Activated CD8-positive, alpha-beta memory T cell treated with anti-CD3 and anti-CD28 coated beads for 36 hours (primary cell): Measurements from ENCODE around the gene SLC5A2. TPM values are rescaled to one million over a fixed set of nuclear protein-coding genes. Genes with fewer than 3 reads are reported as not detected.
"Not testable (repeated sequence)": the region's sequence is repeated elsewhere in the genome, so short reads cannot be mapped to it uniquely, and the experiment has no call there.

Experiments
- CTCF ChIA-PET: fragments of 350-600 bp; sonication (Branson Sonifier 250); formaldehyde crosslinking; loops from one replicate; lab custom pipeline; 2021; ENCODE audit warnings: antibody characterized with exemption; lab: Charles Lee
- POLR2A ChIA-PET: fragments of 350-600 bp; sonication (Branson Sonifier 250); formaldehyde crosslinking; loops from one replicate; lab custom pipeline; 2021; ENCODE audit warnings: antibody characterized with exemption; lab: Charles Lee
- total RNA-seq, 2 experiments: library from RNA; stranded (reverse); gene quantifications; one replicate each; pipeline ENCODE4 v1.2.3, GENCODE V29; 2021

The SLC5A2 gene
- total RNA-seq, 2 experiments from 2014 or later, result not detected

DNA sequence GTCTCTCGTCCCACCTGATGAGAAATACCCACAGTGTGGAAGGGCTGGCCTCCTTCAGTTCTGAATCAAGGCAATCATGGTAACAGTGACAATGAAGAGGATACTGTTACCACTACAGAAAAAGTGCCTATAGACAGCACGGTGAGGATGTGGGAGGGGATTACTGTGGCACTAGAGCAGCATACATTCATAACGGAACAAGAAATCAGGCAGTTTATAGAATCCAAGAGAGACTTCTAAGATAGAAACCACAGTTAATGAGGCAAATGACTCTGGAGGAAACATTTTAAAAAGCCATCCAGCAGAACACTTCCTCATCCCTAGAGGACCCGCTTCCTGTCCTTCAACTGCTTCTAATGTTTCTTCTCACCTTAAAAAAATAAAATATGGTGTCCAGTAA, 22.6 kb downstream of the SLC5A2 start:
- CTCF ChIA-PET, result no interaction called here
- POLR2A ChIA-PET, result no interaction called here

DNA sequence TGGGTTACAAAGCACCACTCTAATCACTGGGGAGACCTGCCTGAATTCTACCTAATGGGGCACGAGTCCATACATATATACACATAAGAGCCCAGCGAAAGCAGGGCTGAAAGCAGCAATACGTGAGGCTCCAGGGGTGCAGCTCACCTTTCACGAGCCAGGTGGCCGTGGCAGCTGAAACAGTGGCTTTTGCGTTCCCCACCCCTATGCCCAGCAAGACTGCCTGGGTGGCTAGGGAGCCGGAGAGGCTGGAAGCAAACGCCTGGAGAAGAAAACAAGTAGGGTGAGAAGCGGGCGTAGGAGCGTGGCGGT, 24.6 kb downstream of the SLC5A2 start:
- ChIA-PET CTCF (interaction anchor here (1.3 kb wide), 1 partner anchor 207 kb away, joined by 6 read pairs; no protein-coding TSS in a partner anchor), POLR2A (interaction anchor here (0.6 to 2.5 kb wide), 6 partner anchors 9 to 328 kb away, joined by 3 to 11 read pairs (median 3); partner anchors contain the start of genes ARMC5 and FUS)

DNA sequence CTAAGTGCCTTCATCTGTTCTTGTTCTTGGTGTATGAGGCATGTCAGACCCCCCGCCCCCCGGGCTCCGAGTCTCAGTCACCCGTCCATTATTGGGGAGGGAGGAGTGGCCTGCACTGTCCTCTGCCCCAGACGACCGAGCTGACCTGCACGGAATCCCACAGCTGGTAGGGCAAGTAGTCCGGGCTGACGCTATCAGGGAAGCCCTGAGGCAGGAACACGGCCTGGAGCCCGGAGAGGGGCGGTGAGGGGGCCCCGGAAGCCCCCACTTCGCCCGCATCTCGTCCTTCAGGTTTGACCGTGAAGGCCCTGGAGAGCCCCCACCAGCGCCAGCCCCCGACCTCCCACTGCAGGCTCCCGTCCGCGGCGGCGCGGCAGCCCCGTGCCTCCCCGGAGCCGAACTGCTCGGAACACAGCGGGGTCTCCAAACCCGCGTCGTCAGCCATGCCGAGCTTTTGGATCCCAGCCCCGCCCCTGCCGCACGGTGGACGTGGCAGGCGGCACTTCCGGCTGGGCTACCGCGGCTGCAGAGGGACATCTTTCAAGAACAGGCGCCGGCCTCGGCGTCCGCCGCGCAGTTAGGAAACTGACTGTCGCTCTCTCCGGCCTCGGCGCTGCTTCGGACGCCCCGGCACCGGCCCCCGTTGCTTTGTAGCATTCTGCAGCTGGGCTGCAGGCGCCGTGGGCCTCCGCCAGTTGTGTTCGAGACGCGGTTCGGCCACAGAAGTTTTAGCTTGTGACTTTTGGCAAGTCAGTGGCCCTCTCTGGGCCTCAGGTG, 25.2 kb downstream of the SLC5A2 start, which contains the start of gene RUSF1:
Gene RUSF1 (minus strand): TSS at position 463 of the 777 bp plus-strand sequence. CDS start 18 bp downstream, at position 445.
- CTCF ChIA-PET, result interaction anchor here (0.7 to 1.3 kb wide), 3 partner anchors 20 to 206 kb away, joined by 3 to 6 read pairs (median 3); no protein-coding TSS in a partner anchor

DNA sequence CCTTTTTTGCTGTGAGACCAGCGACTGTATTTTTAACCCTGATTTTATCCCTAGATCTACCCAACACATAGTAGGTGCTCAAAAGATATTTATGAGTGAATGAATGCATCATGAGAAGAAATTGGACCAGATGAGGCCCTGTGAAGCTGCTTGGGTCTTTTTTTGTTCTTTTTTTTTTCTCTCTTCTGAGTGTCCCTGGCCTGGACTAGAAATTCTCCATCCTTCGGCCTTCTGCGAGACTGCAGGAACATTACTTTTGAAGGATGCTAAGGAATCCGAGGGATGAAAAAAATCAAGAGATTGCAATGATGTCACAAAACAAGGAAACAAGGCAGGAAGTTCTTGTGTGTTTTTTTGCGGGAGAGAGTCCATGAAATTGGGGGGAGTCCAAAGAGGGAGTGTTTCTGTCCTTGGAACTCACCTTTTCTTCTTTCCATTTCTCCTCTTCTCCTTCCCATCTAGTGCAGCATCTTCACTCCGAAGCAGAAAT, 25.8 kb downstream of the SLC5A2 start:
- POLR2A ChIA-PET, result interaction anchor here (0.7 to 2.5 kb wide), 3 partner anchors 20 to 365 kb away, joined by 3 to 11 read pairs (median 4); partner anchors contain the start of genes ARMC5 and ZNF267
- CTCF ChIA-PET, result interaction anchor here (0.9 to 1.3 kb wide), 2 partner anchors 48 to 206 kb away, joined by 3 to 6 read pairs; no protein-coding TSS in a partner anchor

More for the DNA sequence above, 25.2 kb downstream of the SLC5A2 start, which contains the start of gene RUSF1:
- POLR2A ChIA-PET, result interaction anchor here (0.6 to 2.5 kb wide), 6 partner anchors 9 to 365 kb away, joined by 3 to 11 read pairs (median 3); partner anchors contain the start of genes ARMC5 and ZNF267

DNA sequence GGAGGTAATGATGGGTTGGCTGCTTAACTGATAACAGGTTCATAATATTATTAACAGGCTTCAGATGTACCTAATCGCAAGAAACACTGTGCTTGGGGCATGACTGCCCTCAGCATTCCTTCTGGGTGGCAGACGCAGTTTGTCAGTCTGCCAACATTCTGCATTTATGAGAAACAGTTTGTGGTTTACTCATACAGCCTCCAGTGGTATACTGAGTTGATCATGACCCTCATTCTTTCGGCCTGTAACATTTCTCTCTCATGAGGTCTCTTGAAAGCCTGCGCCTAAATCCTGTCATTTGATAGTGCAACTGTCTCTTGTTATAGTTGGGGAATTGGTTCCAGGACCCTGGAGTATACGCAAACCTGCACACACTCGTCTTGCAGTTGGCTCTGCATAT, 30.2 kb downstream of the SLC5A2 start:
- ChIA-PET POLR2A (no interaction called here), CTCF (no interaction called here)

DNA sequence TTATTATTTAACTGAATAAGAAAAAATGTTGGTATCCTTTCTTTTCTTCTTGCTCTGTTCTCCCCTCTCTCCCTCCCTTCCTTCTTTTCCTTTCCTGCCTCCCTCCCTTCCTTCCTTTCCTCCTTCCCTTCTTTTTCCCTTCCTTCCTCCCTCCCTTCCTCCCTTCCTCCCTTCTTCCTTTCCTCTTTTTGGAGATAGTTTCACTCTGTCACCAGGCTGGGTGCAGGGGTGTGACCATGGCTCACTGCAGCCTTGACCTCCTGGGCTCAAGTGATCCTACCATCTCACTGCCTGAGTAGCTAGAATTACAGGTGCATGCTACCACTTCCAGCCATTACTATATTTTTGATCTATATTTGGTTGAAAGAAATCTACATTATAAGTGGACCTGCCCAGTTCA, 31.0 kb downstream of the SLC5A2 start:
- CTCF ChIA-PET, result no interaction called here
- POLR2A ChIA-PET, result no interaction called here

DNA sequence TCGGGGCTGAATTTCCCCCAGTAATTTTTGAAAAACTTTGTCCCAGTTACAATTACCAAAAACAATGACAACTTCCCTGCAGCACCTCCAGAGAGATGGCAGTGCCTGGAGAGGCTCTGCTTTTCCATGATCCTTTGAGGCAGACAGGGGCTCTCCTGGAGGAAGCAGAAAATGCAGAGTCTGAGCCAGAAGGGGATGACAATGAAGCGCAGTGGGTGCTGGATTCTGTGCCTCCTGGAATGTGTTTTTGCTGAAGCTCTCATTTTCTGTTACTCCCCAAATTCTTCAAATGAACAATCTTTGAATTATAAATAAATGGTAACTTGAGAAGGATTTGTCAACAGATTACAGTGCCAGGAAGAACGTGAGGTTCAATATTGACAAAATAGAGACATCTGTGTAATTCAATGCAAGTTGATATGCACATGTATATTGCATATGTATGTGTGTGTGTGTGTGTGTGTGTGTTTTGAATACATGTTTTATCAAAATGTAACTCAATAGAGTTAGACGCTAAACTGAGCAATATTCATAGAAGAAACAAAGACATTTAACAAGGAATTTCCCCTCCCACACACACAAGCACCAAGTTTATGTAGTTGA, 35.0 kb downstream of the SLC5A2 start:
- ChIA-PET CTCF (no interaction called here), POLR2A (no interaction called here)

DNA sequence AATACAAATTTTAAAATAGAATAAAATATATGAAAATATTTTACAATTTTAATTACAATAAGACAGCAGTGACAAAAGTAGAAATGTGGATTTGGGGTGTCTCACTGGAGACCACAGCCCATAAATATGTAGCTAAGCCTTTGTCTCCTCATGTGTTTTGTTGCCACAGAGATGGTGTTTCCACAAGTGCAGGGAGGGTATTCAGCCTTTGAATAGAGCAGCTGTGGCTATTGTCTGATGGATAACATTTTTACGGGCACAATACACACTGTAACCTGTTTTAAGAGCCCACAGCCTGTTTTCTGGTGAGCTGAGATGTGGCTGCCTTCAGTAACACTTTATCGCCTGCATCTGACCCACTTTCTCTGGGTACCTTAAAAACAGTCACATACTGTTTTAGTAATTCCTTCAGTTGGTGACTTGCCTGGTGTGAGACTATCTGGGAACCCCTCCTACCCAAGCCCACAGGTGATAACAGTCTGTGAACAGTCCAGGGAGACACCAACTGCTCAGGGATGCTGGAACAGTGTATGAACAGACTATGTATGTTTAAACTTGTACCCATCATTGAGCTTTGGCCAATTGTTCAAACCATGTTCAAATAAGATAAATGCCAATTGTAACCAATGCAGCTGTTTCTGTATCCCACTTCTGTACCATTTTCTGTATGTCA, 37.0 kb downstream of the SLC5A2 start:
- ChIA-PET CTCF (no interaction called here), POLR2A (no interaction called here)

DNA sequence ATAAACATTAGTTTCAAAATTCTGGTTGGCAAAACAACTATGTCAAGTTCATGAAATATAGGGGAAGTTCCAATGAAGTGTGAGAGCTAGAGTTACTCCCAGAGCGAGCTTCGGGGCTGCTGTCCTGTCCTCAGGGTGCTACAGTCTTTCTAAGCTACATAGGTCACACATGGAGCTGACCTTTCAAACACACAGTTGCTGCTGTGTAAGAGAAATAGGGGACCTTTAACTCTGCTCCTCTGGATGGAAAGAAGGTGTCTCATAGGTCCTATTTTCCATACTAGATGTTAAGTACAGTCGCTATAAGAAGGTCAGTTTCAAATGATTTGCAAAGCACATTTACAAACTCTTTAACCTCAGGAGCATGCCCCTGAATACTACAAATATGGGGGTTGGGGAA, 38.4 kb downstream of the SLC5A2 start:
- ChIA-PET POLR2A (no interaction called here), CTCF (no interaction called here)

DNA sequence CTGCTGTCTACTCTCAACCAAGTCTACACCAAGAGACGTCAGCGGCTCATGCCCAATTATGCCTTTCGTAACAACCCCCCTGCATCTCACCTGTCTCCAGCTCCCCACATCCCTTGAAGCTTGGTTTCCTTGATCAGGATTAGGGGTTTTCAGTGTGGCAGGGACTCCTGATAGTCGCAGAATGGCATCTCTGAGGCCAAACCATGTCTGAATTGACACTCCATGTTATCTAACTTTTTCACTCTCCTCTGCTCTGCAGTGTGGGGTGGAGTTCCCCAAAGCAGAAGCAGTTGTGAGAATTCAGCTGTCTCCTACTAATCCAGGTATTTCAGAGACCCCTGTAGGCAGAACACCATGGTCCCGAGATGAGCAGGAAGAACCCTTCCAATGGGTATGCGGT, 39.1 kb downstream of the SLC5A2 start:
- ChIA-PET POLR2A (no interaction called here), CTCF (no interaction called here)

DNA sequence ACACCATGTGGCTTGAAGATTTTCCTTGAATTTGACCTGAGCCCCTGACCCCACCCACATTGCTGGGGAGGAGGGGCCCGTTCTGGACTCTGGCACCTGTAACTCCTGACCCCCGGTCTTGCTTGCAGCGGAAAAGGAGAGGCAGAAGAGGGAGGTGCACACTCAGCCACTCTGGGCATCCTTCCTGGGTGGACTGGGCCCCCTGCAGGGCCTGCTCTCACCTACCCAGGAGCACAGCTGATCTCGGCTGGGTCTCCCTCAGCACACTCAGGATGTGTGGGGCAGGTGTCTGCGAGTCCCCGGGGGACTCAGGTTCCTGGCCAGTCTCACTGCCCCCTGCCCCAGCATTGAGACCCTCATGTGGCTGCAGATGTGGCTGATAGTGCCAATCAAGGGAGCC, 40.8 kb downstream of the SLC5A2 start:
- CTCF ChIA-PET, result not testable (repeated sequence)

DNA sequence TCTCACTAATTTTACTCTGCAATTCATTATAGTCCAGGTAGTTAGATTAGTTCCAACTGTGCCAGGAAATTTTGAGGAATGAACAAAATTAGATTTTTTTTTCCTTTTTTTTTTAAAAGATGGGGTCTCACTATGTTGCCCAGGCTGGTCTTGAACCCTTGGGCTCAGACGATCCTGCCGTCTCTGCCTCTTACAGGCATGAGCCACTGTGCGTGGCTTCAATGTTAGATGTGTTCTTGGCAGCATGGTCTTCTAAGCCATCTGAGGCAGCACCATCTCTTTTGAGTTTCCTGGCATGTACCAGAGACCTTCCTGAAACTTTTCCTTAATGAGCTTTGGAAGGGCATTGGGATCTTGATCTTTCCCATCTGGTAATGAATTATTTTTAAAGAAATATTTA, 42.2 kb downstream of the SLC5A2 start:
- POLR2A ChIA-PET, result no interaction called here
- CTCF ChIA-PET, result no interaction called here

More for the DNA sequence above, 40.8 kb downstream of the SLC5A2 start:
- POLR2A ChIA-PET, result not testable (repeated sequence)

DNA sequence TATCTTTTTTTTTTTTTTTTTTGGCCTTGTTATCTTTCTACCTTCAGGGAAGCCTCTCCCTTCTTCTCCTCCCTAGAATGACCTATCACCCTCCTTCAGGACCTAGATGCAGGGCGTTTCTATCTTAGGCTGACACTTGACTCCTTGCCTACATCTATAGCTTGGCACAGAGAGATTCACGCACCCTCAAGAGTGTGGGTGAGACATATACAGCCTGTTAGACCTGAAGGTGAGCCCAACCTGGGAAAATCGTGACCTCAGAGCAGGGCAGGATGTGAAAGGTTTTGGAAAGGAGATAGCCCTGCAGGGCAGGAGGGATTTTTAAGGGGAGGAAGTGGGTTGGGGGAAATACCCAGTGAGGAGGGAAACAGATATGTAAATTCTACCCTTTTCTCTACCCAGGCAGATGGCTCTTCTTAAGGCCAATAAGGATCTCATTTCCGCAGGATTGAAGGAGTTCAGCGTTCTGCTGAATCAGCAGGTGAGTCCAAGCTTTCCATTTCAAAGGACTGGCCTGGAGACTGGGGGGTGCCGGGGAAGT, 44.9 kb downstream of the SLC5A2 start, which contains the start of gene AHSP:
Gene AHSP (plus strand): TSS at position 167 of the 541 bp plus-strand sequence. CDS start 240 bp downstream, at position 407.
- ChIA-PET CTCF (no interaction called here), POLR2A (no interaction called here)

DNA sequence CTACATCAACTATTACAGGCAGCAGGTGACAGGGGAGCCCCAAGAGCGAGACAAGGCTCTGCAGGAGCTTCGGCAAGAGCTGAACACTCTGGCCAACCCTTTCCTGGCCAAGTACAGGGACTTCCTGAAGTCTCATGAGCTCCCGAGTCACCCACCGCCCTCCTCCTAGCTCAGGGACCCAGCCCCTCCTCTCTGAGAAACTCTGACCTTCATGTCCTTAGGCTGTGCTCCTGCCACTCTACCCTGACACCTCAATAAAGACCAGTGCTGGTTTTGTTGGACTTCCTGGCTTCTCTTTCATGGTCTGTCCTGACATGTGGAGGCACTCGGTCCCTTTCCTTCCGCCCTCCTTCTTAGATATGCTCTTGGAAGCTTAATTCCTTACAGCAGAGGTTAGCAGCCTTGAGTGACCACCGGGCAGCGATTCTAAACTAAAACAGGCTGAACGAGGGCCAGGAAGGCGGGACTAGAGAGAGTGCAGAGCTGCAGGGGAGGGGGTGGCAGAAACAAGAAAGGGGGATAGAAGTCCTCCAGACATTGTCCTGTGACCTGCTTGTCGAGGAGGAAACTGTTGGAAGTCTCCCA, 45.7 kb downstream of the SLC5A2 start:
- ChIA-PET CTCF (no interaction called here), POLR2A (no interaction called here)

DNA sequence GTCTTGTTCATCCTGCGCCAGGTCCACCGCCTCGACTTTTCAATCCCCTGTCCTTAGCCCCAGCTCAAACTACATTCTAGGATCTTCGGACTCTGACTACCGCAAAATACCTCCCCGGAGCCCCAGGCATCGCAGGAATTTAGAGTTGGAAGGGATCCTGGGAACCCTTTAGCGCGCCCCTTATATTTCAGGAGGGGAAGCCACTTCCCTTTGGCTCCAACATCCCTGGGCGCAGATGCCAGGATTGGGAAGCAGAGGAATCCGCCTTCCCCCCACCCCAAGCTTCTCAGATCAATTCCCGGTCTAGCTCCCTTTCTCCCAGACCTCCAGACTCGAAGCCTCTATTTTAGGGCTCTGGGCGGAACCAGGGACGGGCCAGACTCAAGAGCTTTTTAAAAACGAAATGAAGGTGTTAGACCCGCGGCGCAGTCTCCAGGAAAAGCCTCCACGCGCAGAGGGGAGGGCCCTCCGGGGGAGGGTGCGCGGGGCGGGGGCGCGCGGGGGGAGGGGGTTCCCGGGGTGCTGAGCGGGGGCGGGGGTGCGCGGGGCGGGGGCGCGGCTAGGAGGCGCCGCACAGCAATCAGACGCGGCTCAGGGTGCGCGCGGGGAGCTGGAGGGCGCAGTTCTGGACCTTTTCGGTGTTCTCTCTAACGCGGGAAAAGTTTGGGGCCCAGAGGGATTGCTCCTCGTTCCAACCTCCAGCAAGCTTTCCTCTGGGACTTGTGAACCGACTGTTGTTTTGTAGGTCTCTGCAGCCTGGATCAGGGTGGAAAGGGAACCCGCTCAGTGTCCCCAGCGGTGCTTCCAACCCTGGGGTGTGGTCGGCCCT, 46.4 kb downstream of the SLC5A2 start:
- CTCF ChIA-PET, result no interaction called here

DNA sequence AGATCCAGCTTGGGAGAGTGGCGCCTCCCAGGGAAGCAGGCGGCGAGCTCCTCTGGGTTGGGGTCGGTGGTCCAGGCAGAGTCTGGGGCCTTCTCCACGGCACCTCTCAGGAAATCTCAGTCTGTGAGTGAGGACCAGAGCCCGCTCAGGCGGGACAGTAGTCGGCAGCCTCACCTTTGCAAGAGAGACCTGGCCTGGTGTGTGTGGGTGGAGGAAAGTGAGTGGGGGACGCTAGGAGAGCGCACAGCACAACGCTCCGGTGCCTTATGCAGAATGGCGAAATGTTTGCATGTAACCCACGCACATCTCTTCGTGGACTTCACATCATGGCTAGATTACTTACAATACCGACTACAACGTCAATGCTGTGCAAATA, 47.0 kb downstream of the SLC5A2 start:
- POLR2A ChIA-PET, result no interaction called here
- CTCF ChIA-PET, result no interaction called here

More for the DNA sequence above, 46.4 kb downstream of the SLC5A2 start:
- POLR2A ChIA-PET, result no interaction called here

DNA sequence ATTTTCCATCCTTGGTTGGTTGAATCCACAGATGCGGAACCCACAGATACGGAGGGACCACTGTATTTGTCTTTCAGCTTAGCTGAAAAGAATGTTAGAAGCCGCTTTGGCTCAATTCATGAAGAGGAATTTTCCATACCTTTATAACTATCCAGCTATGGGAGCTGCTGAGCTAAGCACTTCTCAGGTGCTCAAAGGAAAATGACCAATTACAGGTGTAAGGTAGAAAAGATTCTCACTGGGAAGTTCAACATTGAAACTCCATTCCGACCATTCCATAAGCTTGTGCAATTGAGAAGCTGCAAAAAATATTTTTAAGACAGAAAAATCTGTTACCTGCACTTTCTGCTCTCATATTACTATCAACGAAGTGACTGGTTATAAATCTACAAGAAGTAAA, 47.5 kb downstream of the SLC5A2 start:
- CTCF ChIA-PET, result no interaction called here
- POLR2A ChIA-PET, result no interaction called here

DNA sequence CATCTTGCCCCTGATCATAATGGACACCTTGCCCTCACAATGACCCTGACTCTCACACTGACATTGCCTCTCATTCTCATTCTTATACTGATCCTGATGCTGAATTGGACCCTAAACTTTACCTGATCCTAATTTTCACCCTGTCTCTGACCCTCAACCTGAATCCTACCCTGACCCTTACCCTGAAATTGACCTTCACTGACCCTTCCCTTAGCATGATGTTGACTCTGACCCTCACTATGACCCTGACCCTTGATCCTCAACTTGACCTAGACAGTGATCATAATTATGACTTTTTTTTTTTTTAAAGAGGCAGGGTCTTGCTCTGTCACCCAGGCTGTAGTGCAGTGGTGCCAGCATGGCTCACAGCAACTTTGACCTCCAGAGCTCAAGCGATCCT, 48.2 kb downstream of the SLC5A2 start:
- ChIA-PET CTCF (no interaction called here), POLR2A (no interaction called here)
